Activated CD8-positive, alpha-beta T cell treated with anti-CD3 and anti-CD28 coated beads for 36 hours (primary cell): ENCODE data around the gene CDH18. TPM values are rescaled to one million over a fixed set of nuclear protein-coding genes. Genes with fewer than 3 reads are reported as not detected.

ENCODE experiments used
- ATAC-seq: fragments of 200-7000 bp; cut with Tn5 transposase; one replicate; pipeline ENCODE4 v1.10.0; 2021; ENCODE audit warnings: mild to moderate bottlenecking, moderate library complexity
- CTCF ChIA-PET: fragments of 350-600 bp; sonication (Branson Sonifier 250); formaldehyde crosslinking; loops from one replicate; lab custom pipeline; 2021; ENCODE audit warnings: antibody characterized with exemption; lab: Charles Lee
- POLR2A ChIA-PET: fragments of 350-600 bp; sonication (Branson Sonifier 250); formaldehyde crosslinking; loops from one replicate; lab custom pipeline; 2021; ENCODE audit warnings: antibody characterized with exemption; lab: Charles Lee
- DNase-seq: peaks from one replicate; pipeline ENCODE4 v3.0.0-alpha.2; 2020
- H3K27ac Mint-ChIP-seq: one replicate; pipeline ENCODE4 v1.8.0; 2021; ENCODE audit warnings: mild to moderate bottlenecking, mixed read lengths
- H3K27me3 Mint-ChIP-seq: one replicate; pipeline ENCODE4 v1.8.0; 2021; ENCODE audit warnings: mixed read lengths
- H3K36me3 Mint-ChIP-seq: one replicate; pipeline ENCODE4 v1.8.0; 2021; ENCODE audit warnings: low read depth, mixed read lengths
- H3K4me1 Mint-ChIP-seq: one replicate; pipeline ENCODE4 v1.8.0; 2021; ENCODE audit warnings: low read depth, mixed read lengths
- H3K4me3 Mint-ChIP-seq: one replicate; pipeline ENCODE4 v1.8.0; 2021; ENCODE audit warnings: mild to moderate bottlenecking, moderate library complexity, mixed read lengths
- H3K9me3 Mint-ChIP-seq: one replicate; pipeline ENCODE4 v1.8.0; 2021; ENCODE audit warnings: mixed read lengths
- intact Hi-C: fragments of 100-400 bp; cut with micrococcal nuclease; formaldehyde crosslinking; loops from one replicate; pipeline ENCODE4 v1.10.0; 2022
- total RNA-seq, 2 experiments: library from RNA; stranded (reverse); gene quantifications; one replicate each; pipeline ENCODE4 v1.2.3, GENCODE V29; 2021
- TF ChIP-seq, protein P1 (sequence below): fragments of 200-600 bp; IDR thresholded peaks from one replicate; pipeline ENCODE4 v1.8.0; 2022; ENCODE audit warnings: antibody characterized with exemption, mild to moderate bottlenecking

Gene CDH18
- total RNA-seq, 2 experiments from 2014 or later, result not detected

DNA sequence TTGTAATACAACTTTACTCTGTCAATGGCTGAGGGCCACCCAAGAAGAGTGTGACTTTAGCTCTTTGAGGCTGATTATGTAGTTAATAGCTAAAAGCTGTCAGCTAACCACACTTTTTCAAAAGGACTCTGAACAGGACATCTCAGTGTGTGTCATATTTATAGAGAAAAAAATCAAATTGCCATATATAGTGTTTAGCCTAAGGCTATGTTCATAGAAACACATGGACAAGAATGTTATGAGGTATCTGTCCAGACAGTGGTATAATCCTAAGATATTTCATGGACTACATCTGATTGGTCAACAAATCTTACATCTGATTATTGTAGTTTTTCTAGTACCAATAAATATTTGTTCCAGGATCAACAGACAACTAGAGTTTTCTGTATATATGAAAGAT, 42.1 kb upstream of the CDH18 start:
- no peak overlapping the region for H3K4me3 Mint-ChIP-seq
- H3K27me3 Mint-ChIP-seq, result no peaks in the 10 kb centered on the region
- POLR2A ChIA-PET, result no interaction called here
- no peaks in the 10 kb centered on the region for H3K36me3 Mint-ChIP-seq
- TF ChIP-seq, protein P1, sequence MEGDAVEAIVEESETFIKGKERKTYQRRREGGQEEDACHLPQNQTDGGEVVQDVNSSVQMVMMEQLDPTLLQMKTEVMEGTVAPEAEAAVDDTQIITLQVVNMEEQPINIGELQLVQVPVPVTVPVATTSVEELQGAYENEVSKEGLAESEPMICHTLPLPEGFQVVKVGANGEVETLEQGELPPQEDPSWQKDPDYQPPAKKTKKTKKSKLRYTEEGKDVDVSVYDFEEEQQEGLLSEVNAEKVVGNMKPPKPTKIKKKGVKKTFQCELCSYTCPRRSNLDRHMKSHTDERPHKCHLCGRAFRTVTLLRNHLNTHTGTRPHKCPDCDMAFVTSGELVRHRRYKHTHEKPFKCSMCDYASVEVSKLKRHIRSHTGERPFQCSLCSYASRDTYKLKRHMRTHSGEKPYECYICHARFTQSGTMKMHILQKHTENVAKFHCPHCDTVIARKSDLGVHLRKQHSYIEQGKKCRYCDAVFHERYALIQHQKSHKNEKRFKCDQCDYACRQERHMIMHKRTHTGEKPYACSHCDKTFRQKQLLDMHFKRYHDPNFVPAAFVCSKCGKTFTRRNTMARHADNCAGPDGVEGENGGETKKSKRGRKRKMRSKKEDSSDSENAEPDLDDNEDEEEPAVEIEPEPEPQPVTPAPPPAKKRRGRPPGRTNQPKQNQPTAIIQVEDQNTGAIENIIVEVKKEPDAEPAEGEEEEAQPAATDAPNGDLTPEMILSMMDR, result no peak
- peaks cover 6% of the 10 kb centered on the region for H3K9me3 Mint-ChIP-seq
- no peaks in the 10 kb centered on the region for H3K4me1 Mint-ChIP-seq
- no peak overlapping the region for H3K27ac Mint-ChIP-seq
- intact Hi-C loops, result no loop called here
- CTCF ChIA-PET, result no interaction called here
- no peak for ATAC-seq
- no peak for DNase-seq

DNA sequence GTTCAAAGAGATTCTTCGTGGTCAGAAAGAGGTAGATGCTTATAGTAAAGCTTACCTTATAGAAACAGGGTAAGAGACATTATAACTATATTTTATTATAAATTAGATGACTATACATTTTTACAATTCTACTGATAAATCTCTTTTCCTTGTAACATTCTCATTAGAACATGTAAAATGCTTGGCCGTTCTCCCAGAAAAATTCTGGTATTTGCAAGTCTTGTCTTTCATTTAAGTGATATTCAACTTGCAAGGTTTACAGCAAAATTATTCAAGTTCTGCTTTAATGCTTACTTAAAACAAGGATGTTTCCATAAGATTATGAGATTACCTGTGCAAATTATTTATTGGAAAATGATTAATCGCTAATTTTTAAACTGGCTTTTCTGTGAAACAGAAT, 41.3 kb upstream of the CDH18 start:
- ATAC-seq (no peak), DNase-seq (no peak)
- Mint-ChIP-seq H3K9me3 (peaks cover 6% of the 10 kb centered on the region), H3K4me1 (no peaks in the 10 kb centered on the region), H3K4me3 (no peak overlapping the region), H3K27ac (no peak overlapping the region), H3K27me3 (no peaks in the 10 kb centered on the region), H3K36me3 (no peaks in the 10 kb centered on the region)
- ChIA-PET CTCF (no interaction called here), POLR2A (no interaction called here)
- intact Hi-C loops, result no loop called here
- TF ChIP-seq, protein P1, result no peak

DNA sequence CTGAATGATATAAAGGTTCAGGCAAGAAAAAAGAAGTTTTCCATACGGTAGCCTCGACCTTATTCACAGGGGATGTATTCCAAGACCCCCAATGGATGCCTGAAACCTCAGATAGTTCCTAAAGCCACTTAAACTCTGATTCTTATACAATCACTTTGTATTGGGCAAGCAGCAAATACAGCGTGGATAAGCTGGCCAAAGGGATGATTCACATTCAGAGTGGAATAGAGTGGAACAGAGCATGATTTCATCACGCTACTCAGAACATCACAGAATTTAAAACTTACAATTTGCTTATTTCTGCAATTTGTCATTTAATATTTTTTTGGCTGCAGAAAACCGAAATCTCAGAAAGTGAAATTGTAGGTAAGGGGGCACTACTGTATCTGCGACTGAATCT, 40.5 kb upstream of the CDH18 start:
- Mint-ChIP-seq H3K4me1 (no peaks in the 10 kb centered on the region), H3K9me3 (peaks cover 6% of the 10 kb centered on the region), H3K27me3 (no peaks in the 10 kb centered on the region), H3K27ac (no peak overlapping the region), H3K4me3 (no peak overlapping the region), H3K36me3 (no peaks in the 10 kb centered on the region)
- DNase-seq (no peak), ATAC-seq (no peak)
- ChIA-PET CTCF (no interaction called here), POLR2A (no interaction called here)
- intact Hi-C loops, result no loop called here
- TF ChIP-seq, protein P1, result no peak

DNA sequence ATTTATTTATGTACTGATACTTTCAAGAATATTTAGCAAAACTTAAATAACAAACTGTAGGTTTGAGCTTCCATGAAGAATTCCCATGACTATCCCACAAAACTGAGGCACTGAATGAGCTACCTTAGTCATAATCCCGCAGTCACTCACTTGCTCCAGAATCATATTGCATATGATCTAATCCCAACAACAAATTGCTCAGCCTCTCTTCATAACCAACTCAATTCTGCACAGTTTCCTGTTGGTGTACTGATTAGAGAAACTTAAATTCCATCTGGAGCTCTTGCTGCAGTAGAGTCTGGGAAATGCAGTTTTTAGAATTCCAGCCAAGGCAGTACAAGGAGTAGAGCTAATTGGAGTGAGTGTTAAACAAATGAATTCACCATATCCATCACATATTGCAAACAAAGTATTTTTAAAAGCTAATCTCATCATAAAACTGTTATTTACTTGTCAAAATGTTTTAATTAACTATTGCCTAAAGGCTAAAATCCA, 35.7 kb upstream of the CDH18 start:
- TF ChIP-seq, protein P1, result no peak
- H3K27me3 Mint-ChIP-seq, result no peaks in the 10 kb centered on the region

DNA sequence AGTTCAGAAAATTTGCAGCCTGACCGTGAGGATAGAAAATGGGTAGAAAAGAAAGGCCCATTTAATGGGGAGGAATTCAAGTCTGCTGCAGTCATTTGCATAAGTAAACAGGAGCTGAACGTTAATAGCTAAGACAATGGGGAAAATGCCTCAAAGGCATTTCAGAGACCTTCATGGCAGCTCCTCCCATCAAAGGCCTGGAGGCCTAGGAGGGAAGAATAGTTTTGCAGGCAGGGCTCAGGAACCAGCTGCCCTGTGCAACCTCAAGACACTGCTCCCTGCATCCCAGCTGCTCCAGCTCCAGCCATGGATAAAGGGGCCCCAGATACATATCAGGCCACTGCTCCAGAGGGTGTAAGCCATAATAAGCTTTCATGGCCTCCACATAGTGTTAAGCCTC, 32.2 kb upstream of the CDH18 start:
- ATAC-seq (no peak), DNase-seq (no peak)
- CTCF ChIA-PET, result no interaction called here
- Mint-ChIP-seq H3K9me3 (peaks cover 12% of the 10 kb centered on the region), H3K27ac (no peak overlapping the region), H3K27me3 (no peaks in the 10 kb centered on the region), H3K4me1 (no peaks in the 10 kb centered on the region), H3K4me3 (no peak overlapping the region), H3K36me3 (no peaks in the 10 kb centered on the region)
- TF ChIP-seq, protein P1, result no peak
- POLR2A ChIA-PET, result no interaction called here
- intact Hi-C loops, result no loop called here

More for the DNA sequence above, 35.7 kb upstream of the CDH18 start:
- no peak for DNase-seq
- no peaks in the 10 kb centered on the region for H3K36me3 Mint-ChIP-seq
- peaks cover 9% of the 10 kb centered on the region for H3K9me3 Mint-ChIP-seq
- ChIA-PET CTCF (no interaction called here), POLR2A (no interaction called here)
- no peaks in the 10 kb centered on the region for H3K4me1 Mint-ChIP-seq
- intact Hi-C loops, result no loop called here
- ATAC-seq, result no peak
- no peak overlapping the region for H3K27ac Mint-ChIP-seq
- H3K4me3 Mint-ChIP-seq, result no peak overlapping the region
